Measurements from ENCODE around the gene GGTA1. TPM values are rescaled to one million over a fixed set of nuclear protein-coding genes. Genes with fewer than 3 reads are reported as not detected.

GGTA1 gene
- total and polyA plus RNA-seq, 2 of the 8 experiments (the other 6 are each of a cell fraction or from before 2014, with no cell fraction given), result not detected

DNA sequence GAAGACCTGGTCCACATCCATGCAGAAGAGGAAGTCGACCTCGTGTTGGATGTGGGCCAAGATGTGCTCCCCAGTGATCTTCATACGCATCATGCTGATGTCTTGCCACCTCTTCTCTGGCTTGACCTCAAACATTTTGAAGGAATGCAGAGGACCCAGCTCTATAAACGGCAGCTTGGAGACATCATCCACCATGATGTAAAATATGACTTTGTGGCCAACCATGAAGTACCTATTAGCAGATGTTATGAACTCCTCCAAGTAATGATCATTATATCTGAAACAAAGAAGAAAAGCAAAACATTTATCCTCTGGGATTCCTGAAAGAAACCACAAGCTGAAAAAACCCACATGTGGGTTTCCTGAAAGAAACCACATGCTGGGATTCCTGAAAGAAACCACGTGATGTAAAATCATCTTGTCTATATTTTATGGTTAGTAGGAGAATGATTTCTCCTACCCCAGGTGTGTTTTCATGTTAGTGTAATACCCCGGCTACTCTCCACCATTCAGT lies 52.3 kb downstream of the GGTA1 start:
- Histone ChIP-seq H3K9ac (replicated peaks in 1 of 4; ENCODE audit: extremely low read depth in 1 of 4, low read depth in 3 of 4, low read length in 3 of 4) (no peak overlapping the region), H3K27ac (ENCODE audit: low read depth, low read length) (no peak overlapping the region), H3K4me3 (ENCODE audit: extremely low read depth in 1 of 4, insufficient read depth in 2 of 4, low read depth in 3 of 4, low read length in 4 of 4) (no peak overlapping the region), H2BK5ac (ENCODE audit: low read depth, low read length) (no peak overlapping the region), H4K8ac (ENCODE audit: extremely low read depth, insufficient read depth, low read length) (no peak overlapping the region), H3K4me1 (replicated peaks in 1 of 4; ENCODE audit: control insufficient read depth in 3 of 4, insufficient read depth in 4 of 4, low read length in 3 of 4) (no peaks in the 10 kb centered on the region), H3K4ac (replicated peaks; ENCODE audit: insufficient read length, low read depth, low read length) (no peak overlapping the region), H3K79me1 (ENCODE audit: low read depth, low read length) (no peaks in the 10 kb centered on the region), H3K4me2 (ENCODE audit: insufficient read depth in 1 of 2, low read depth in 2 of 2, low read length in 2 of 2) (no peak overlapping the region), H3K27me3 (replicated peaks in 1 of 4; ENCODE audit: control insufficient read depth in 3 of 4, extremely low read depth in 1 of 4, insufficient read depth in 3 of 4, low read length in 3 of 4) (no peaks in the 10 kb centered on the region; a peak in 1 of 7 replicates), H2BK15ac (ENCODE audit: low read length) (no peak overlapping the region), H3K79me2 (ENCODE audit: control insufficient read depth in 1 of 2, insufficient read depth in 2 of 2, low read length in 2 of 2) (no peaks in the 10 kb centered on the region), H2BK20ac (ENCODE audit: low read length) (no peak overlapping the region), H4K20me1 (replicated peaks in 1 of 2; ENCODE audit: control insufficient read depth in 1 of 2, insufficient read depth in 2 of 2, low read length in 2 of 2) (no peaks in the 10 kb centered on the region), H3K9me3 (ENCODE audit: insufficient read depth in 2 of 2, low read depth in 1 of 2, low read length in 1 of 2) (no peaks in the 10 kb centered on the region), H3K36me3 (ENCODE audit: control insufficient read depth in 2 of 4, insufficient read depth in 4 of 4, low read length in 3 of 4) (no peaks in the 10 kb centered on the region), H2BK120ac (replicated peaks; ENCODE audit: low read depth, low read length) (no peak overlapping the region), H4K5ac (ENCODE audit: insufficient read length, low read depth, low read length) (no peak overlapping the region), H3K23me2 (ENCODE audit: low read depth, low read length) (no peaks in the 10 kb centered on the region), H3K14ac (ENCODE audit: insufficient read length) (no peak overlapping the region), H4K91ac (replicated peaks; ENCODE audit: insufficient read length, low read length) (no peak overlapping the region), H2AK5ac (ENCODE audit: low read depth, low read length) (no peak overlapping the region), H3K56ac (replicated peaks; ENCODE audit: insufficient read length, low read depth, low read length) (no peak overlapping the region), H2AFZ (ENCODE audit: low read length) (no peak overlapping the region), H2BK12ac (ENCODE audit: low read depth, low read length) (no peak overlapping the region), H3K18ac (ENCODE audit: extremely low read depth, low read length) (no peak overlapping the region), H3K23ac (ENCODE audit: insufficient read length) (no peak overlapping the region)
- TF ChIP-seq SRF (IDR thresholded peaks at IDR 0.05; ENCODE audit: low read depth, low read length), result no peak
- ChIA-PET POLR2A (ENCODE audit: partially characterized antibody) (no interaction called here), CTCF (ENCODE audit: partially characterized antibody) (interaction anchor here (0.8 to 1.5 kb wide), 5 partner anchors 8 to 29 kb away, joined by 3 to 9 read pairs (median 4); no protein-coding TSS in a partner anchor)
- DNase-seq (ENCODE audit: low read depth in 1 of 2, low spot score in 2 of 2), result no peak
- 89% methylated on average over 6 of the region's 6 CpGs; no CpG with 5 or more reads in 1 of the 2 experiments for WGBS, 2 experiments (ENCODE audit: extremely low coverage in 1 of 2, insufficient coverage in 1 of 2, insufficient read length in 1 of 2, insufficient replicate concordance in 2 of 2, low coverage in 1 of 2, low lambda C conversion rate in 2 of 2, missing lambda C conversion rate in 1 of 2)
- FAIRE-seq, result no peak

All from H1 (cell line).